ENCODE results near the gene CTPS2. TPM values are rescaled to one million over a fixed set of nuclear protein-coding genes. Genes with fewer than 3 reads are reported as not detected.
"Not testable (repeated sequence)": the region's sequence is repeated elsewhere in the genome, so short reads cannot be mapped to it uniquely, and the experiment has no call there.

CTPS2 gene
- total RNA-seq, 1 donor = 2.9 TPM

- H3K27me3 ChIP-seq (ENCODE audit: insufficient read depth, low read length) = no peaks in the 10 kb centered on the region
- H3K9me3 ChIP-seq (ENCODE audit: low read depth, low read length) = no peaks in the 10 kb centered on the region
- H3K4me1 ChIP-seq (ENCODE audit: insufficient read depth, low read length) = no peaks in the 10 kb centered on the region
- H3K4me3 ChIP-seq (ENCODE audit: low read length) = no peak overlapping the region
These were observed 100.1 kb downstream of the CTPS2 start for GRCh38 chrX:16612257-16612897.

GRCh38 chrX:16610654-16611053 is 101.8 kb downstream of the CTPS2 start:
- H3K4me3 ChIP-seq (ENCODE audit: low read length); H3K9me3 ChIP-seq (ENCODE audit: low read depth, low read length); H3K27me3 ChIP-seq (ENCODE audit: insufficient read depth, low read length); H3K4me1 ChIP-seq (ENCODE audit: insufficient read depth, low read length): not testable (repeated sequence)

- Histone ChIP-seq H3K4me3 (ENCODE audit: low read length) (no peak overlapping the region), H3K9me3 (ENCODE audit: low read depth, low read length) (no peaks in the 10 kb centered on the region), H3K4me1 (ENCODE audit: insufficient read depth, low read length) (no peaks in the 10 kb centered on the region), H3K27me3 (ENCODE audit: insufficient read depth, low read length) (no peaks in the 10 kb centered on the region)
These were observed 102.3 kb downstream of the CTPS2 start for GRCh38 chrX:16610121-16610621.

GRCh38 chrX:16606142-16606720 is 106.2 kb downstream of the CTPS2 start:
- no peaks in the 10 kb centered on the region for H3K4me1 ChIP-seq (ENCODE audit: insufficient read depth, low read length)
- H3K4me3 ChIP-seq (ENCODE audit: low read length) = no peak overlapping the region
- H3K27me3 ChIP-seq (ENCODE audit: insufficient read depth, low read length) = no peaks in the 10 kb centered on the region
- no peaks in the 10 kb centered on the region for H3K9me3 ChIP-seq (ENCODE audit: low read depth, low read length)

- no peak overlapping the region for H3K4me3 ChIP-seq (ENCODE audit: low read length)
- no peaks in the 10 kb centered on the region for H3K4me1 ChIP-seq (ENCODE audit: insufficient read depth, low read length)
- H3K27me3 ChIP-seq (ENCODE audit: insufficient read depth, low read length) = no peaks in the 10 kb centered on the region
- H3K9me3 ChIP-seq (ENCODE audit: low read depth, low read length) = no peaks in the 10 kb centered on the region
These were observed 108.1 kb downstream of the CTPS2 start for GRCh38 chrX:16604337-16604736.

GRCh38 chrX:16603822-16604221 is 108.6 kb downstream of the CTPS2 start:
- H3K4me3 ChIP-seq (ENCODE audit: low read length) = no peak overlapping the region
- no peaks in the 10 kb centered on the region for H3K9me3 ChIP-seq (ENCODE audit: low read depth, low read length)
- no peaks in the 10 kb centered on the region for H3K4me1 ChIP-seq (ENCODE audit: insufficient read depth, low read length)
- no peaks in the 10 kb centered on the region for H3K27me3 ChIP-seq (ENCODE audit: insufficient read depth, low read length)

GRCh38 chrX:16603235-16603634 is 109.2 kb downstream of the CTPS2 start:
- H3K9me3 ChIP-seq (ENCODE audit: low read depth, low read length); H3K4me1 ChIP-seq (ENCODE audit: insufficient read depth, low read length); H3K27me3 ChIP-seq (ENCODE audit: insufficient read depth, low read length); H3K4me3 ChIP-seq (ENCODE audit: low read length): not testable (repeated sequence)

GRCh38 chrX:16601885-16602284 is 110.6 kb downstream of the CTPS2 start:
- no peaks in the 10 kb centered on the region for H3K27me3 ChIP-seq (ENCODE audit: insufficient read depth, low read length)
- H3K9me3 ChIP-seq (ENCODE audit: low read depth, low read length) = no peaks in the 10 kb centered on the region
- H3K4me3 ChIP-seq (ENCODE audit: low read length) = no peak overlapping the region
- no peaks in the 10 kb centered on the region for H3K4me1 ChIP-seq (ENCODE audit: insufficient read depth, low read length)

- H3K4me1 ChIP-seq (ENCODE audit: insufficient read depth, low read length) = no peaks in the 10 kb centered on the region
- no peak overlapping the region for H3K4me3 ChIP-seq (ENCODE audit: low read length)
- H3K9me3 ChIP-seq (ENCODE audit: low read depth, low read length) = no peaks in the 10 kb centered on the region
- H3K27me3 ChIP-seq (ENCODE audit: insufficient read depth, low read length) = no peaks in the 10 kb centered on the region
These were observed 118.0 kb downstream of the CTPS2 start for GRCh38 chrX:16594490-16594889.

GRCh38 chrX:16593801-16594200 is 118.7 kb downstream of the CTPS2 start:
- H3K4me3 ChIP-seq (ENCODE audit: low read length) = no peak overlapping the region
- H3K27me3 ChIP-seq (ENCODE audit: insufficient read depth, low read length) = no peaks in the 10 kb centered on the region
- H3K4me1 ChIP-seq (ENCODE audit: insufficient read depth, low read length) = no peaks in the 10 kb centered on the region
- H3K9me3 ChIP-seq (ENCODE audit: low read depth, low read length) = no peaks in the 10 kb centered on the region

GRCh38 chrX:16592194-16592770 is 120.2 kb downstream of the CTPS2 start:
- no peak overlapping the region for H3K4me3 ChIP-seq (ENCODE audit: low read length)
- no peaks in the 10 kb centered on the region for H3K4me1 ChIP-seq (ENCODE audit: insufficient read depth, low read length)
- H3K9me3 ChIP-seq (ENCODE audit: low read depth, low read length) = no peaks in the 10 kb centered on the region
- no peaks in the 10 kb centered on the region for H3K27me3 ChIP-seq (ENCODE audit: insufficient read depth, low read length)

- no peak overlapping the region for H3K4me3 ChIP-seq (ENCODE audit: low read length)
- H3K27me3 ChIP-seq (ENCODE audit: insufficient read depth, low read length) = no peaks in the 10 kb centered on the region
- no peaks in the 10 kb centered on the region for H3K4me1 ChIP-seq (ENCODE audit: insufficient read depth, low read length)
- H3K9me3 ChIP-seq (ENCODE audit: low read depth, low read length) = no peaks in the 10 kb centered on the region
These were observed 122.6 kb downstream of the CTPS2 start for GRCh38 chrX:16589826-16590225.

- Histone ChIP-seq H3K4me3 (ENCODE audit: low read length) (no peak overlapping the region), H3K9me3 (ENCODE audit: low read depth, low read length) (no peaks in the 10 kb centered on the region), H3K27me3 (ENCODE audit: insufficient read depth, low read length) (no peaks in the 10 kb centered on the region), H3K4me1 (ENCODE audit: insufficient read depth, low read length) (no peaks in the 10 kb centered on the region)
These were observed 123.3 kb downstream of the CTPS2 start for GRCh38 chrX:16589211-16589610.

GRCh38 chrX:16588266-16588665 is 124.2 kb downstream of the CTPS2 start:
- Histone ChIP-seq H3K27me3 (ENCODE audit: insufficient read depth, low read length) (no peaks in the 10 kb centered on the region), H3K4me3 (ENCODE audit: low read length) (no peak overlapping the region), H3K4me1 (ENCODE audit: insufficient read depth, low read length) (no peaks in the 10 kb centered on the region), H3K9me3 (ENCODE audit: low read depth, low read length) (no peaks in the 10 kb centered on the region)

- Histone ChIP-seq H3K27me3 (ENCODE audit: insufficient read depth, low read length) (no peaks in the 10 kb centered on the region), H3K9me3 (ENCODE audit: low read depth, low read length) (no peaks in the 10 kb centered on the region), H3K4me3 (ENCODE audit: low read length) (no peak overlapping the region), H3K4me1 (ENCODE audit: insufficient read depth, low read length) (no peaks in the 10 kb centered on the region)
These were observed 124.6 kb downstream of the CTPS2 start for GRCh38 chrX:16587836-16588235.
